Heart right ventricle (tissue), 16 donors: ENCODE measurements around the gene NEDD4L. TPM values are rescaled to one million over a fixed set of nuclear protein-coding genes. Genes with fewer than 3 reads are reported as not detected.

ENCODE experiments used
- ATAC-seq, 8 donors: fragments of 200-7000 bp; cut with Tn5 transposase; one replicate each; pipeline ENCODE4 v1.9.1; 2020; ENCODE audit warnings: mild to moderate bottlenecking in 8 of 8, moderate library complexity in 8 of 8, moderate number of reproducible peaks in 1 of 8
- DNase-seq, 2 donors: peaks; one replicate each; pipeline ENCODE4 v3.0.0-alpha.2; 2020
- H3K27ac ChIP-seq, 10 donors: fragments of 200-600 bp; sonication (generic) in 2 of 10; one replicate each; pipeline versions ENCODE4 v1.5.0 to v1.8.0; 2020 to 2022; ENCODE audit warnings: mild to moderate bottlenecking in 3 of 10
- H3K27me3 ChIP-seq, 7 donors: fragments of 200-600 bp; one replicate each; pipeline ENCODE4 v1.8.0; 2021 to 2022; ENCODE audit warnings: mild to moderate bottlenecking in 2 of 7
- H3K36me3 ChIP-seq, 9 donors: fragments of 200-600 bp; sonication (generic) in 1 of 9; one replicate each; pipeline versions ENCODE4 v1.5.0 to v1.8.0; 2020 to 2022; ENCODE audit warnings: mild to moderate bottlenecking in 2 of 9
- H3K4me1 ChIP-seq, 9 donors: fragments of 200-600 bp; sonication (generic) in 1 of 9; one replicate each; pipeline versions ENCODE4 v1.5.0 to v1.8.0; 2020 to 2022; ENCODE audit warnings: mild to moderate bottlenecking in 4 of 9
- H3K4me3 ChIP-seq, 10 donors: fragments of 200-600 bp; sonication (generic) in 2 of 10; one replicate each; pipeline versions ENCODE4 v1.5.0 to v1.8.0; 2020 to 2022; ENCODE audit warnings: mild to moderate bottlenecking in 7 of 10, moderate library complexity in 2 of 10
- H3K9me3 ChIP-seq, 11 donors: fragments of 200-600 bp in 10 of 11; sonication (generic) in 2 of 11; one replicate each; pipeline versions ENCODE4 v1.5.0 to v1.8.0; 2013 to 2022; ENCODE audit warnings: mild to moderate bottlenecking in 2 of 11, control low read depth in 1 of 11, moderate library complexity in 1 of 11
- WGBS, 2 donors: extraction: QIAGEN DNeasy Blood & Tissue Kit; methylation state at CpG; one replicate each; pipeline ENCODE4 v1.1.7; 2013; ENCODE audit warnings: inconsistent platforms in 1 of 2; 5-methylcytosine and 5-hydroxymethylcytosine counted together
- intact Hi-C, 10 donors: fragments of 100-400 bp; cut with DNase I; formaldehyde crosslinking; loops; one replicate each; pipeline versions ENCODE4 v1.11.1 to v1.14.2; 2022
- polyA plus RNA-seq, 2 donors: library from polyadenylated mRNA; stranded (reverse); fragments of 200-250 nt; gene quantifications; one replicate each; pipeline ENCODE4 v1.2.3, GENCODE V29; 2013
- total RNA-seq, 10 donors: library from RNA; stranded (reverse); fragmentation: NEBNext Ultra II Directional in 3 of 10; extraction: Animal tissue kit (Norgen Biotek cat#: 25700) in 3 of 10; gene quantifications; one replicate each; pipeline versions ENCODE4 v1.2.1 to v1.2.4, GENCODE V29; 2021 to 2023
- TF ChIP-seq, protein P1 (sequence below), 9 donors: fragments of 200-600 bp; sonication (generic) in 2 of 9; IDR thresholded peaks; one replicate each; pipeline versions ENCODE4 v1.5.0 to v1.8.0; 2021 to 2022; ENCODE audit warnings: antibody characterized with exemption in 9 of 9, mild to moderate bottlenecking in 5 of 9, moderate library complexity in 1 of 9
- donor health status: Arrhythmogenic right ventricular cardiomyopathy.
- donor health status: ischemic (EF 13 %, LVEDD 7.1; RV severe dilation, severe dysfunction).
- donor health status: healthy with polysubstance abuse.
- donor health status: DM: no; HTN: yes; CAD: no.
- donor health status: DM: no; HTN: no; CAD: no.
- donor health status: ischemic (EF 25% LVEDD 6.9; RV normal size, moderate dysfunction).
- donor health status: ischemic (EF 25% LVEDD 5.7; RV mildly dilated, moderate dysfunction).
- donor health status: healthy.
- donor health status: DM: yes; HTN: yes; CAD: no.
- donor health status: Ischemic cardiomyopathy.
- donor health status: ischemic (EF 35%, LVEDD 5.7; RV mildly dilated, moderate dysfunction).
- donor health status: nonischemic (EF 11% LVEDD 7.7; RV severe dilation, severe dysfunction).
- donor health status: DM: yes; HTN: yes; CAD: no.
- donor health status: PGD.
- donor health status: ischemic (EF 29% LVEDD 5.4; RV normal size, mild dysfunction).
- donor health status: nonischemic (EF 23%, LVEDD 6.1; RV moderate dilation, normal function).

Gene NEDD4L
- total and polyA plus RNA-seq, 12 donors = 9.6 to 67.1 (median 49.4) TPM

GRCh38 chr18:58113337-58113736, 69.3 kb downstream of the NEDD4L start:
- TF ChIP-seq, protein P1, sequence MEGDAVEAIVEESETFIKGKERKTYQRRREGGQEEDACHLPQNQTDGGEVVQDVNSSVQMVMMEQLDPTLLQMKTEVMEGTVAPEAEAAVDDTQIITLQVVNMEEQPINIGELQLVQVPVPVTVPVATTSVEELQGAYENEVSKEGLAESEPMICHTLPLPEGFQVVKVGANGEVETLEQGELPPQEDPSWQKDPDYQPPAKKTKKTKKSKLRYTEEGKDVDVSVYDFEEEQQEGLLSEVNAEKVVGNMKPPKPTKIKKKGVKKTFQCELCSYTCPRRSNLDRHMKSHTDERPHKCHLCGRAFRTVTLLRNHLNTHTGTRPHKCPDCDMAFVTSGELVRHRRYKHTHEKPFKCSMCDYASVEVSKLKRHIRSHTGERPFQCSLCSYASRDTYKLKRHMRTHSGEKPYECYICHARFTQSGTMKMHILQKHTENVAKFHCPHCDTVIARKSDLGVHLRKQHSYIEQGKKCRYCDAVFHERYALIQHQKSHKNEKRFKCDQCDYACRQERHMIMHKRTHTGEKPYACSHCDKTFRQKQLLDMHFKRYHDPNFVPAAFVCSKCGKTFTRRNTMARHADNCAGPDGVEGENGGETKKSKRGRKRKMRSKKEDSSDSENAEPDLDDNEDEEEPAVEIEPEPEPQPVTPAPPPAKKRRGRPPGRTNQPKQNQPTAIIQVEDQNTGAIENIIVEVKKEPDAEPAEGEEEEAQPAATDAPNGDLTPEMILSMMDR (IDR thresholded peaks at IDR 0.05) = no peak
- ATAC-seq (no peak), DNase-seq (no peak)
- no peak overlapping the region for H3K4me3 ChIP-seq
- H3K36me3 ChIP-seq = no peaks in the 10 kb centered on the region
- intact Hi-C loops = no loop called here
- no peak overlapping the region for H3K27ac ChIP-seq
- no peaks in the 10 kb centered on the region for H3K9me3 ChIP-seq
- H3K27me3 ChIP-seq = no peaks in the 10 kb centered on the region
- H3K4me1 ChIP-seq = peaks cover 0 to 8% (median 0%) of the 10 kb centered on the region in 9 donors
- 83 to 89% methylated on average over 3 of the region's 3 CpGs for WGBS, 2 donors

DNA sequence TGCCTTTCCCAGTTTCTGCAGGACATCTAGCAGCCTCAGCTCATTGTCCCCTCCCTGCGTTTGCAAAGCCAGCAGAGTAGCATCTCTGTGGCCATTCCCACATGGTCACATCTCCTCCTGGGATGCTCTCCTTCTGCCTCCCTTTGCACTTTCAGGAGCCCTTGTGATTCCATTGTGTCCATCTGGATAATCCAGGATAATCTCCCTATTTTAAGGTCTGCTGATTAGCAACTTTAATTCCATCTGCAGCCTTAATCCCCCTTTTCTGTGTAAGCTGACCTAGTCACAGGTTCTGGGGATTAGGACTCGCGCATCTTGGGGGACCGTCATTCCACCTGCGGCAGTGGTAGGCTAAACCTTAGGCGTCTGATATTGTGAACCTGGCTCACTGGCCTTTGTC, 70.7 kb downstream of the NEDD4L start:
- WGBS, 2 donors = 97 to 99% methylated on average over 6 of the region's 6 CpGs
- H3K9me3 ChIP-seq = no peaks in the 10 kb centered on the region
- no peaks in the 10 kb centered on the region for H3K36me3 ChIP-seq
- H3K27me3 ChIP-seq = no peaks in the 10 kb centered on the region
- no peak overlapping the region for H3K4me3 ChIP-seq
- H3K27ac ChIP-seq = no peak overlapping the region
- ATAC-seq (no peak), DNase-seq (no peak)
- H3K4me1 ChIP-seq = peaks cover 0 to 8% (median 0%) of the 10 kb centered on the region in 9 donors
- TF ChIP-seq, protein P1 (IDR thresholded peaks at IDR 0.05) = no peak
- intact Hi-C loops = loop anchor here in 2 of 10 donors (5.0 kb wide), 2 partner anchors 67 to 227 kb away; no protein-coding TSS in a partner anchor

GRCh38 chr18:58116818-58117217, 72.8 kb downstream of the NEDD4L start:
- Histone ChIP-seq H3K27ac (no peak overlapping the region), H3K9me3 (no peaks in the 10 kb centered on the region), H3K4me3 (no peak overlapping the region), H3K4me1 (peaks cover 0 to 8% (median 0%) of the 10 kb centered on the region in 9 donors), H3K27me3 (no peaks in the 10 kb centered on the region), H3K36me3 (no peaks in the 10 kb centered on the region)
- TF ChIP-seq, protein P1 (IDR thresholded peaks at IDR 0.05) = no peak
- intact Hi-C loops = loop anchor here in 2 of 10 donors (5.0 kb wide), 2 partner anchors 70 to 230 kb away; no protein-coding TSS in a partner anchor
- 69 to 96% methylated on average over 4 of the region's 4 CpGs for WGBS, 2 donors
- no peak for ATAC-seq
- DNase-seq = no peak

DNA sequence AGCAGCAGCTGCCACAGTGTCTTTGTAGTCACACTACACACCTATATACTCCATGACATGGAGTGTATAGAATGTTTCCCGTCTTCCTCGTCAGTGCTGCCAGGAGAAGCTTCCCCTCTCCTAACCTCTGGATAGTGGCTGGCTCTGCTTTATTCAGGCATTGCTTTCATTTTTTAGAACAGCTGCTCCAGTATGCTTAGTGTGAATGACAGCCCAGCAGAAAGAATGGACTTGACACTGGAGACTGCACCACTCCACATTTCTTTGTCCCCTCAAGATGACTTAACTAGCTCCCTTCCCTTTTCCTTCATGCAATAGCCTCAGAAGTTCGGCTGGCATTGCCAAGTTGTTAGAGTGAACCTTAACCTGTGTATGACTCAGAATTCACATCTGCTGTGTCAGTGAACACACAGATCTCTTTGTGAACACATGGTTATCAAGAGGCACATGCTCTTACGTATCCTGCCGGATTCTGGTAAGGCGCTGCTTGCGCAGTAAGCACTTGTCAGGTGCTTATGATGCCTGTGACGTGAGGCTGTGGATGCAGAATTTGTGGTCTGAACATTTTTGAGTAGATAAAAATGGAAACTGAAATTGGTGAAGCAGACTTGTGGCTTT, 73.9 kb downstream of the NEDD4L start:
- Histone ChIP-seq H3K4me3 (no peak overlapping the region), H3K27me3 (no peaks in the 10 kb centered on the region), H3K36me3 (no peaks in the 10 kb centered on the region), H3K4me1 (peaks cover 0 to 8% (median 0%) of the 10 kb centered on the region in 9 donors), H3K27ac (no peak overlapping the region), H3K9me3 (no peaks in the 10 kb centered on the region)
- TF ChIP-seq, protein P1 (IDR thresholded peaks at IDR 0.05) = no peak
- intact Hi-C loops = loop anchor here in 2 of 10 donors (5.0 kb wide), 2 partner anchors 71 to 231 kb away; no protein-coding TSS in a partner anchor
- DNase-seq (no peak), ATAC-seq (peak in 7 of 8 donors; percentile 25 to 66 (median 55))
- WGBS, 2 donors = 62 to 67% methylated on average over 8 of the region's 8 CpGs
